Measurements from ENCODE around the gene MTFMT.

GRCh38 chr15:65076486-65077290 is 47.2 kb upstream of the MTFMT start, which contains the start of gene KBTBD13:
- TF ChIP-seq CTCF (conservative IDR thresholded peaks at IDR 0.05; ENCODE audit: low read depth in 2 of 2) (no peak), EZH2 (IDR thresholded peaks at IDR 0.05; ENCODE audit: low read depth, unreplicated experiment) (no peak), EZH2phosphoT487 (IDR thresholded peaks at IDR 0.05; ENCODE audit: unreplicated experiment) (no peak), POLR2AphosphoS5 (IDR thresholded peaks at IDR 0.05; ENCODE audit: low read depth) (no peak)
